B cell (primary cell): Measurements from ENCODE around the gene SKP1. TPM values are rescaled to one million over a fixed set of nuclear protein-coding genes. Genes with fewer than 3 reads are reported as not detected.

ENCODE experiments used
- ATAC-seq: fragments of 200-7000 bp; cut with Tn5 transposase; one replicate; pipeline ENCODE4 v1.10.0; 2021; ENCODE audit warnings: low read depth, mild to moderate bottlenecking, moderate number of reproducible peaks, moderate library complexity
- CTCF ChIA-PET: fragments of 350-600 bp; sonication (Branson Sonifier 250); formaldehyde crosslinking; loops from one replicate; lab custom pipeline; 2021; ENCODE audit warnings: antibody characterized with exemption, inconsistent platforms; lab: Charles Lee
- POLR2A ChIA-PET: fragments of 350-600 bp; sonication (Branson Sonifier 250); formaldehyde crosslinking; loops from one replicate; lab custom pipeline; 2021; ENCODE audit warnings: antibody characterized with exemption; lab: Charles Lee
- DNase-seq: peaks from one replicate; pipeline ENCODE4 v3.0.0; 2013
- H2AFZ ChIP-seq: 2 replicates; pipeline ENCODE4 v1.6.1; 2012; ENCODE audit warnings: mild to moderate bottlenecking, low read depth, low read length; ENCODE audit not compliant: insufficient read depth, poor library complexity, severe bottlenecking
- H3K27ac ChIP-seq, 2 donors: 1 replicate in 1 of 2; 2 replicates in 1 of 2; pipeline ENCODE4 v1.5.1; 2012 to 2013; ENCODE audit warnings: low read length in 2 of 2, mild to moderate bottlenecking in 2 of 2, moderate library complexity in 1 of 2
- H3K27me3 ChIP-seq, 4 experiments: fragments of 200-600 bp in 1 of 4; sonication (generic) in 1 of 4; replicated peaks in 1 of 4; 1 replicate in 2 of 4; 2 replicates in 2 of 4; pipeline versions ENCODE4 v1.6.1 to v1.7.0; 2013 to 2016; ENCODE audit warnings: low read length in 3 of 4, mild to moderate bottlenecking in 2 of 4, mixed read lengths in 1 of 4, moderate library complexity in 1 of 4; ENCODE audit not compliant: insufficient read depth in 4 of 4, control insufficient read depth in 3 of 4; ENCODE audit errors: control extremely low read depth in 1 of 4
- H3K36me3 ChIP-seq, 2 experiments: replicated peaks in 1 of 2; 1 replicate in 1 of 2; 2 replicates in 1 of 2; pipeline versions ENCODE4 v1.6.1 to v1.7.1; 2013; ENCODE audit warnings: low read length in 1 of 2; ENCODE audit not compliant: insufficient read depth in 2 of 2, control insufficient read depth in 1 of 2; ENCODE audit errors: control extremely low read depth in 1 of 2, extremely low read depth in 1 of 2
- H3K4me1 ChIP-seq, 2 donors: fragments of 200-600 bp in 1 of 2; sonication (generic) in 1 of 2; 1 replicate in 1 of 2; 2 replicates in 1 of 2; pipeline versions ENCODE4 v1.5.1 to v1.6.1; 2013 to 2017; ENCODE audit warnings: low read length in 2 of 2; ENCODE audit not compliant: control insufficient read depth in 2 of 2, insufficient read depth in 2 of 2
- H3K4me2 ChIP-seq: replicated peaks from 2 replicates; pipeline ENCODE3; 2012; ENCODE audit warnings: mild to moderate bottlenecking, low read depth, low read length; ENCODE audit not compliant: poor library complexity, severe bottlenecking
- H3K4me3 ChIP-seq, 5 experiments: fragments of 200-600 bp in 1 of 5; sonication (generic) in 1 of 5; 1 replicate in 3 of 5; 2 replicates in 2 of 5; pipeline versions ENCODE4 v1.5.1 to v1.7.0; 2011 to 2016; ENCODE audit warnings: low read length in 4 of 5, mild to moderate bottlenecking in 4 of 5, low read depth in 2 of 5, control low read depth in 1 of 5, moderate library complexity in 1 of 5; ENCODE audit not compliant: insufficient read depth in 1 of 5; ENCODE audit errors: control extremely low read depth in 1 of 5, extremely low read depth in 1 of 5
- H3K79me2 ChIP-seq: fragments of 200-600 bp; sonication (generic); one replicate; pipeline ENCODE4 v1.6.0; 2016; ENCODE audit warnings: low read length; ENCODE audit not compliant: control insufficient read depth, insufficient read depth
- H3K9ac ChIP-seq: fragments of 200-600 bp; sonication (generic); 2 replicates; pipeline ENCODE4 v1.6.1; 2017; ENCODE audit warnings: mild to moderate bottlenecking, low read length, moderate library complexity
- H3K9me3 ChIP-seq, 3 donors: one replicate each; pipeline versions ENCODE4 v1.6.1 to v1.7.1; 2013; ENCODE audit warnings: low read length in 2 of 3; ENCODE audit not compliant: control insufficient read depth in 2 of 3, insufficient read depth in 1 of 3; ENCODE audit errors: control extremely low read depth in 1 of 3
- H4K20me1 ChIP-seq: 2 replicates; pipeline ENCODE4 v1.6.0; 2012; ENCODE audit warnings: mild to moderate bottlenecking, low read length; ENCODE audit not compliant: insufficient read depth, control insufficient read depth, poor library complexity, severe bottlenecking
- H3K27ac Mint-ChIP-seq: one replicate; pipeline ENCODE4 v1.8.0; 2021; ENCODE audit warnings: mixed read lengths
- H3K27me3 Mint-ChIP-seq: one replicate; pipeline ENCODE4 v1.8.0; 2021; ENCODE audit warnings: mixed read lengths
- H3K4me1 Mint-ChIP-seq: one replicate; pipeline ENCODE4 v1.8.0; 2021; ENCODE audit warnings: mixed read lengths
- H3K4me3 Mint-ChIP-seq: one replicate; pipeline ENCODE4 v1.8.0; 2021; ENCODE audit warnings: mixed read lengths
- H3K9me3 Mint-ChIP-seq: one replicate; pipeline ENCODE4 v1.8.0; 2022; ENCODE audit warnings: mixed read lengths; ENCODE audit not compliant: insufficient read depth
- EZH2 ChIP-seq: IDR thresholded peaks from 2 replicates; pipeline ENCODE4 v1.6.1; 2012; ENCODE audit warnings: borderline replicate concordance, low read depth, mild to moderate bottlenecking, moderate library complexity, low read length; ENCODE audit not compliant: insufficient read depth, poor library complexity, severe bottlenecking
- WGBS: methylation state at CpG from one replicate; pipeline ENCODE4 v1.1.5; 2013; ENCODE audit warnings: missing lambda C conversion rate; ENCODE audit not compliant: insufficient coverage; 5-methylcytosine and 5-hydroxymethylcytosine counted together
- intact Hi-C: fragments of 100-400 bp; cut with micrococcal nuclease; formaldehyde crosslinking; loops from one replicate; pipeline ENCODE4 v1.10.0; 2022
- polyA plus RNA-seq: library from polyadenylated mRNA; depleted of rRNA; stranded (reverse); fragments of >200 nt; gene quantifications from 2 replicates; pipeline ENCODE4 v1.2.3, GENCODE V29; 2012
- total RNA-seq, 2 donors: library from RNA; stranded (reverse); fragments of 120-200 nt in 1 of 2; gene quantifications; 1 replicate in 1 of 2; 2 replicates in 1 of 2; pipeline versions ENCODE4 v1.2.3 to v1.2.4, GENCODE V29; 2013 to 2022
- TF ChIP-seq, protein P1 (sequence below): fragments of 200-600 bp; IDR thresholded peaks from one replicate; pipeline ENCODE4 v1.8.0; 2022; ENCODE audit warnings: antibody characterized with exemption, mild to moderate bottlenecking

The SKP1 gene
- total and polyA plus RNA-seq, 2 donors (not counting 1 experiment from before 2014, with no cell fraction given): 108 to 186 TPM

DNA sequence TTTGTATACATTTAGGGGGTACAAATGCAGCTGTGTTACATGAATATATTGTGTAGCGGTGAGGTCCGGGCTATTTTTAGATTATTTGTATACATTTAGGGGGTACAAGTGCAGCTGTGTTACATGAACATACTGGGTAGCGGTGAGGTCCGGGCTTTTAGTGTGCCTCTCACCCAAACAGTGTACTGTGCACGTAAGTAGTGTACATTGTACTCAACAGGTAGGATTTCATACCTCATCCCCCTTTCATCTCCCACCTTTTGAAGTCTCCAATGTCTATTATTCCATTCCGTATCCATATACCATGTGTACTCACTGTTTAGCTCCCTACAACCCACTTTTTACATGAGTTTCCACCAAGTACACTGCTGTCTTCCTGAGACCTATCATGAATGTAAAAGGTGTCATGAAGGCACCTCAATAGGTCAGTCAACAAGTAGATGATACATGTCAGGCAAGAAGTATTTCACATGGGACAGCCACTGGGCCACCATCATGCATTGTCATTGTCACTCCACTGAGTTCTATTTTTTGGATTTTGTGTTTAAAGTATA lies 27.7 kb downstream of the SKP1 start:
- Mint-ChIP-seq H3K4me1 (peaks cover 6% of the 10 kb centered on the region), H3K27ac (no peak overlapping the region), H3K27me3 (no peaks in the 10 kb centered on the region), H3K4me3 (no peak overlapping the region), H3K9me3 (no peaks in the 10 kb centered on the region)
- peaks cover 29% of the 10 kb centered on the region for H3K79me2 ChIP-seq
- no peaks in the 10 kb centered on the region for H3K9me3 ChIP-seq
- no peak overlapping the region for H3K4me2 ChIP-seq
- no peak overlapping the region for H3K4me3 ChIP-seq
- peaks cover 45% of the 10 kb centered on the region for H4K20me1 ChIP-seq
- no peak for ATAC-seq
- no peak overlapping the region for H2AFZ ChIP-seq
- ChIA-PET CTCF (interaction anchor here (0.6 to 25.7 kb wide), 4 partner anchors 10 to 297 kb away, joined by 3 to 644 read pairs (median 21); no protein-coding TSS in a partner anchor), POLR2A (no interaction called here)
- no peak for DNase-seq
- no peak overlapping the region for H3K9ac ChIP-seq
- intact Hi-C loops: loop anchor here (10.0 kb wide), 1 partner anchor 1034 kb away; no protein-coding TSS in a partner anchor
- peaks cover 5 to 82% of the 10 kb centered on the region in 2 experiments for H3K36me3 ChIP-seq
- 100% methylated on average over 1 of the region's 6 CpGs for WGBS
- H3K27me3 ChIP-seq: no peaks in the 10 kb centered on the region
- TF ChIP-seq, protein P1, sequence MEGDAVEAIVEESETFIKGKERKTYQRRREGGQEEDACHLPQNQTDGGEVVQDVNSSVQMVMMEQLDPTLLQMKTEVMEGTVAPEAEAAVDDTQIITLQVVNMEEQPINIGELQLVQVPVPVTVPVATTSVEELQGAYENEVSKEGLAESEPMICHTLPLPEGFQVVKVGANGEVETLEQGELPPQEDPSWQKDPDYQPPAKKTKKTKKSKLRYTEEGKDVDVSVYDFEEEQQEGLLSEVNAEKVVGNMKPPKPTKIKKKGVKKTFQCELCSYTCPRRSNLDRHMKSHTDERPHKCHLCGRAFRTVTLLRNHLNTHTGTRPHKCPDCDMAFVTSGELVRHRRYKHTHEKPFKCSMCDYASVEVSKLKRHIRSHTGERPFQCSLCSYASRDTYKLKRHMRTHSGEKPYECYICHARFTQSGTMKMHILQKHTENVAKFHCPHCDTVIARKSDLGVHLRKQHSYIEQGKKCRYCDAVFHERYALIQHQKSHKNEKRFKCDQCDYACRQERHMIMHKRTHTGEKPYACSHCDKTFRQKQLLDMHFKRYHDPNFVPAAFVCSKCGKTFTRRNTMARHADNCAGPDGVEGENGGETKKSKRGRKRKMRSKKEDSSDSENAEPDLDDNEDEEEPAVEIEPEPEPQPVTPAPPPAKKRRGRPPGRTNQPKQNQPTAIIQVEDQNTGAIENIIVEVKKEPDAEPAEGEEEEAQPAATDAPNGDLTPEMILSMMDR: no peak
- no peak for TF ChIP-seq EZH2
- no peak overlapping the region for H3K27ac ChIP-seq
- no peaks in the 10 kb centered on the region for H3K4me1 ChIP-seq

DNA sequence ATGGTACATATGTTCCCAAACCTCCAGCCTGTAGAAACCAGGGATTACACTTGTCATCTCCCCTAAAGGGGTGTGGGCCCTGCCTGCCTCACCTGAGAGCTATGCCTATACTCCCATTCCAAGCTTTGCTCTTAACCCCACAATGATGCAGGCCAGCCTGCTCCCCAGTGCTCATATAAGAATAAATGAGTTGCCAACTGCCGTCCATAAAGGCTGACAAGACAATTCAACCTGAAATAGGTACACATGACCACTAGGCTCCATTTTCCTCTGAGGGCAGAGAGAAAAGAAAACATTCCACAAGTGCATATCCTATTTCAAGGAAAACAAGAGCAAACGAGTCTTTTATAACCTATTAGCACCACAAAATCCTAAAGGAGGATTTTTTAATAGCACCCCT lies 28.4 kb downstream of the SKP1 start:
- no peak overlapping the region for H3K4me2 ChIP-seq
- no peak overlapping the region for H3K27ac ChIP-seq
- Mint-ChIP-seq H3K4me3 (no peak overlapping the region), H3K4me1 (peaks cover 6% of the 10 kb centered on the region), H3K27me3 (no peaks in the 10 kb centered on the region), H3K9me3 (no peaks in the 10 kb centered on the region), H3K27ac (peak overlapping the region; percentile 37)
- no peak overlapping the region for H3K4me3 ChIP-seq
- ChIA-PET POLR2A (no interaction called here), CTCF (interaction anchor here (0.7 to 25.7 kb wide), 3 partner anchors 9 to 108 kb away, joined by 4 to 644 read pairs (median 38); no protein-coding TSS in a partner anchor)
- intact Hi-C loops: loop anchor here (10.0 kb wide), 1 partner anchor 1034 kb away; no protein-coding TSS in a partner anchor
- H3K79me2 ChIP-seq: peaks cover 31% of the 10 kb centered on the region
- no peak overlapping the region for H2AFZ ChIP-seq
- TF ChIP-seq, protein P1: no peak
- no peak for TF ChIP-seq EZH2
- WGBS: 100% methylated on average over 1 of the region's 2 CpGs
- no peaks in the 10 kb centered on the region for H3K4me1 ChIP-seq
- H3K9me3 ChIP-seq: no peaks in the 10 kb centered on the region
- peaks cover 53% of the 10 kb centered on the region for H4K20me1 ChIP-seq
- DNase-seq (no peak), ATAC-seq (no peak)
- no peak overlapping the region for H3K9ac ChIP-seq
- no peaks in the 10 kb centered on the region for H3K27me3 ChIP-seq
- peaks cover 5 to 82% of the 10 kb centered on the region in 2 experiments for H3K36me3 ChIP-seq
